B cell (primary cell): ENCODE results near the gene NUDC. TPM values are rescaled to one million over a fixed set of nuclear protein-coding genes. Genes with fewer than 3 reads are reported as not detected.

ENCODE experiments used
- ATAC-seq: fragments of 200-7000 bp; cut with Tn5 transposase; one replicate; pipeline ENCODE4 v1.10.0; 2021; ENCODE audit warnings: low read depth, mild to moderate bottlenecking, moderate number of reproducible peaks, moderate library complexity
- CTCF ChIA-PET: fragments of 350-600 bp; sonication (Branson Sonifier 250); formaldehyde crosslinking; loops from one replicate; lab custom pipeline; 2021; ENCODE audit warnings: antibody characterized with exemption, inconsistent platforms; lab: Charles Lee
- POLR2A ChIA-PET: fragments of 350-600 bp; sonication (Branson Sonifier 250); formaldehyde crosslinking; loops from one replicate; lab custom pipeline; 2021; ENCODE audit warnings: antibody characterized with exemption; lab: Charles Lee
- DNase-seq: peaks from one replicate; pipeline ENCODE4 v3.0.0; 2013
- H2AFZ ChIP-seq: 2 replicates; pipeline ENCODE4 v1.6.1; 2012; ENCODE audit warnings: mild to moderate bottlenecking, low read depth, low read length; ENCODE audit not compliant: insufficient read depth, poor library complexity, severe bottlenecking
- H3K27ac ChIP-seq, 2 donors: 1 replicate in 1 of 2; 2 replicates in 1 of 2; pipeline ENCODE4 v1.5.1; 2012 to 2013; ENCODE audit warnings: low read length in 2 of 2, mild to moderate bottlenecking in 2 of 2, moderate library complexity in 1 of 2
- H3K27me3 ChIP-seq, 4 experiments: fragments of 200-600 bp in 1 of 4; sonication (generic) in 1 of 4; replicated peaks in 1 of 4; 1 replicate in 2 of 4; 2 replicates in 2 of 4; pipeline versions ENCODE4 v1.6.1 to v1.7.0; 2013 to 2016; ENCODE audit warnings: low read length in 3 of 4, mild to moderate bottlenecking in 2 of 4, mixed read lengths in 1 of 4, moderate library complexity in 1 of 4; ENCODE audit not compliant: insufficient read depth in 4 of 4, control insufficient read depth in 3 of 4; ENCODE audit errors: control extremely low read depth in 1 of 4
- H3K36me3 ChIP-seq, 2 experiments: replicated peaks in 1 of 2; 1 replicate in 1 of 2; 2 replicates in 1 of 2; pipeline versions ENCODE4 v1.6.1 to v1.7.1; 2013; ENCODE audit warnings: low read length in 1 of 2; ENCODE audit not compliant: insufficient read depth in 2 of 2, control insufficient read depth in 1 of 2; ENCODE audit errors: control extremely low read depth in 1 of 2, extremely low read depth in 1 of 2
- H3K4me1 ChIP-seq, 2 donors: fragments of 200-600 bp in 1 of 2; sonication (generic) in 1 of 2; 1 replicate in 1 of 2; 2 replicates in 1 of 2; pipeline versions ENCODE4 v1.5.1 to v1.6.1; 2013 to 2017; ENCODE audit warnings: low read length in 2 of 2; ENCODE audit not compliant: control insufficient read depth in 2 of 2, insufficient read depth in 2 of 2
- H3K4me2 ChIP-seq: replicated peaks from 2 replicates; pipeline ENCODE3; 2012; ENCODE audit warnings: mild to moderate bottlenecking, low read depth, low read length; ENCODE audit not compliant: poor library complexity, severe bottlenecking
- H3K4me3 ChIP-seq, 5 experiments: fragments of 200-600 bp in 1 of 5; sonication (generic) in 1 of 5; 1 replicate in 3 of 5; 2 replicates in 2 of 5; pipeline versions ENCODE4 v1.5.1 to v1.7.0; 2011 to 2016; ENCODE audit warnings: low read length in 4 of 5, mild to moderate bottlenecking in 4 of 5, low read depth in 2 of 5, control low read depth in 1 of 5, moderate library complexity in 1 of 5; ENCODE audit not compliant: insufficient read depth in 1 of 5; ENCODE audit errors: control extremely low read depth in 1 of 5, extremely low read depth in 1 of 5
- H3K79me2 ChIP-seq: fragments of 200-600 bp; sonication (generic); one replicate; pipeline ENCODE4 v1.6.0; 2016; ENCODE audit warnings: low read length; ENCODE audit not compliant: control insufficient read depth, insufficient read depth
- H3K9ac ChIP-seq: fragments of 200-600 bp; sonication (generic); 2 replicates; pipeline ENCODE4 v1.6.1; 2017; ENCODE audit warnings: mild to moderate bottlenecking, low read length, moderate library complexity
- H3K9me3 ChIP-seq, 3 donors: one replicate each; pipeline versions ENCODE4 v1.6.1 to v1.7.1; 2013; ENCODE audit warnings: low read length in 2 of 3; ENCODE audit not compliant: control insufficient read depth in 2 of 3, insufficient read depth in 1 of 3; ENCODE audit errors: control extremely low read depth in 1 of 3
- H4K20me1 ChIP-seq: 2 replicates; pipeline ENCODE4 v1.6.0; 2012; ENCODE audit warnings: mild to moderate bottlenecking, low read length; ENCODE audit not compliant: insufficient read depth, control insufficient read depth, poor library complexity, severe bottlenecking
- H3K27ac Mint-ChIP-seq: one replicate; pipeline ENCODE4 v1.8.0; 2021; ENCODE audit warnings: mixed read lengths
- H3K27me3 Mint-ChIP-seq: one replicate; pipeline ENCODE4 v1.8.0; 2021; ENCODE audit warnings: mixed read lengths
- H3K4me1 Mint-ChIP-seq: one replicate; pipeline ENCODE4 v1.8.0; 2021; ENCODE audit warnings: mixed read lengths
- H3K4me3 Mint-ChIP-seq: one replicate; pipeline ENCODE4 v1.8.0; 2021; ENCODE audit warnings: mixed read lengths
- H3K9me3 Mint-ChIP-seq: one replicate; pipeline ENCODE4 v1.8.0; 2022; ENCODE audit warnings: mixed read lengths; ENCODE audit not compliant: insufficient read depth
- EZH2 ChIP-seq: IDR thresholded peaks from 2 replicates; pipeline ENCODE4 v1.6.1; 2012; ENCODE audit warnings: borderline replicate concordance, low read depth, mild to moderate bottlenecking, moderate library complexity, low read length; ENCODE audit not compliant: insufficient read depth, poor library complexity, severe bottlenecking
- WGBS: methylation state at CpG from one replicate; pipeline ENCODE4 v1.1.5; 2013; ENCODE audit warnings: missing lambda C conversion rate; ENCODE audit not compliant: insufficient coverage; 5-methylcytosine and 5-hydroxymethylcytosine counted together
- intact Hi-C: fragments of 100-400 bp; cut with micrococcal nuclease; formaldehyde crosslinking; loops from one replicate; pipeline ENCODE4 v1.10.0; 2022
- polyA plus RNA-seq: library from polyadenylated mRNA; depleted of rRNA; stranded (reverse); fragments of >200 nt; gene quantifications from 2 replicates; pipeline ENCODE4 v1.2.3, GENCODE V29; 2012
- total RNA-seq, 2 donors: library from RNA; stranded (reverse); fragments of 120-200 nt in 1 of 2; gene quantifications; 1 replicate in 1 of 2; 2 replicates in 1 of 2; pipeline versions ENCODE4 v1.2.3 to v1.2.4, GENCODE V29; 2013 to 2022
- TF ChIP-seq, protein P1 (sequence below): fragments of 200-600 bp; IDR thresholded peaks from one replicate; pipeline ENCODE4 v1.8.0; 2022; ENCODE audit warnings: antibody characterized with exemption, mild to moderate bottlenecking

NUDC gene
- total and polyA plus RNA-seq, 2 donors (not counting 1 experiment from before 2014, with no cell fraction given), result 28.3 to 45.3 TPM

DNA sequence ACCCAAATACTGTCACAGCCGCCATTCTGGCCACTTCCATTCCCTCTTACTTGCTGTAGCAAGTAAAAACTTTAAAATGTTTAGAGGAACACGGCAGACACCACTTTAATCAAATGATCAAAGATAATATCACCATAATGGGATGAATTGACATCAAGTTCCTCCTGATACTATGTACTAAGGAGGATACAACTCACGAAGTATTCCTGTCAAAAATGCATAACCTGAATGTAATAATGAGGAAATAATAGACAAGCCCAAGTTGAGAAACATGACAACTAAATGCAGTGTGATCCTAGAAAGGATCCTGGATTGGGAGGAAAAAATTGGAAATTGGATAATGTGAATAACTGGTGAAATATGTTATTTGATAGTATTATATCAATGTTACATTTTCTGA, 34.8 kb downstream of the NUDC start:
- Histone ChIP-seq H3K4me2 (no peak overlapping the region), H3K36me3 (no peaks in the 10 kb centered on the region), H3K27ac (no peak overlapping the region), H3K27me3 (peaks cover 0 to 24% (median 8%) of the 10 kb centered on the region in 4 experiments), H3K79me2 (no peaks in the 10 kb centered on the region), H3K9me3 (peaks cover 0 to 6% (median 0%) of the 10 kb centered on the region in 3 donors), H3K9ac (no peak overlapping the region), H3K4me1 (peaks cover 14 to 17% of the 10 kb centered on the region in 2 donors), H3K4me3 (no peak overlapping the region), H2AFZ (no peak overlapping the region), H4K20me1 (no peaks in the 10 kb centered on the region)
- TF ChIP-seq EZH2, result no peak
- TF ChIP-seq, protein P1, sequence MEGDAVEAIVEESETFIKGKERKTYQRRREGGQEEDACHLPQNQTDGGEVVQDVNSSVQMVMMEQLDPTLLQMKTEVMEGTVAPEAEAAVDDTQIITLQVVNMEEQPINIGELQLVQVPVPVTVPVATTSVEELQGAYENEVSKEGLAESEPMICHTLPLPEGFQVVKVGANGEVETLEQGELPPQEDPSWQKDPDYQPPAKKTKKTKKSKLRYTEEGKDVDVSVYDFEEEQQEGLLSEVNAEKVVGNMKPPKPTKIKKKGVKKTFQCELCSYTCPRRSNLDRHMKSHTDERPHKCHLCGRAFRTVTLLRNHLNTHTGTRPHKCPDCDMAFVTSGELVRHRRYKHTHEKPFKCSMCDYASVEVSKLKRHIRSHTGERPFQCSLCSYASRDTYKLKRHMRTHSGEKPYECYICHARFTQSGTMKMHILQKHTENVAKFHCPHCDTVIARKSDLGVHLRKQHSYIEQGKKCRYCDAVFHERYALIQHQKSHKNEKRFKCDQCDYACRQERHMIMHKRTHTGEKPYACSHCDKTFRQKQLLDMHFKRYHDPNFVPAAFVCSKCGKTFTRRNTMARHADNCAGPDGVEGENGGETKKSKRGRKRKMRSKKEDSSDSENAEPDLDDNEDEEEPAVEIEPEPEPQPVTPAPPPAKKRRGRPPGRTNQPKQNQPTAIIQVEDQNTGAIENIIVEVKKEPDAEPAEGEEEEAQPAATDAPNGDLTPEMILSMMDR, result no peak
- DNase-seq, result no peak
- no peaks in the 10 kb centered on the region for H3K9me3 Mint-ChIP-seq
- no peak for ATAC-seq
- WGBS, result no CpG with 5 or more reads among the region's 3 CpGs
- intact Hi-C loops, result no loop called here
- CTCF ChIA-PET, result no interaction called here
- peaks cover 10% of the 10 kb centered on the region for H3K27me3 Mint-ChIP-seq
- no peak overlapping the region for H3K27ac Mint-ChIP-seq
- peaks cover 15% of the 10 kb centered on the region for H3K4me1 Mint-ChIP-seq
- no peak overlapping the region for H3K4me3 Mint-ChIP-seq
- POLR2A ChIA-PET, result no interaction called here

DNA sequence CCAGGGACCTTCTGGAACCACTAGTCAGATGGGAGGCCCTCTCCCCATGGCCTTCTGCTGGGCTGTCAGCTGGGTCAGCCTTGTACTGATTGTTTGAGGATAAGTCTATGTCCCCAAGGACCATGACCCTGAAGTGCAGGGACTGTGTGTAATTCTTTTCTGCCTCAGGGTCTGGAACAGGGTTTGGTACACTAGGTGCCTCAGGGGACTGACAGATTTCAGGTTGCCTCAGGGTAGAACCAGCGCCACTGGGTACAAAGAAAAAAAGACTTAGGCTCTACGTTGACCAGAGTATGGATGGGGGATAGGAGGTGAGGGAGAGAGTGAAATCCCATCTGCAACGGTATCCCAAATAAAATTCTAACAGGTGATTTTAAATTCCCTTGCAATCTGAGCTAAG, 35.8 kb downstream of the NUDC start:
- POLR2A ChIA-PET, result no interaction called here
- no peak overlapping the region for H3K27ac ChIP-seq

More for the DNA sequence above, 35.8 kb downstream of the NUDC start:
- CTCF ChIA-PET, result no interaction called here
- H3K27ac Mint-ChIP-seq, result no peak overlapping the region
- H3K4me3 ChIP-seq, result no peak overlapping the region
- H3K36me3 ChIP-seq, result no peaks in the 10 kb centered on the region
- no peak overlapping the region for H3K4me3 Mint-ChIP-seq
- DNase-seq, result no peak
- WGBS, result 100% methylated on average over 1 of the region's 3 CpGs
- no peak overlapping the region for H2AFZ ChIP-seq
- TF ChIP-seq, protein P1, result no peak
- TF ChIP-seq EZH2, result no peak
- H3K9me3 Mint-ChIP-seq, result no peaks in the 10 kb centered on the region
- H4K20me1 ChIP-seq, result no peaks in the 10 kb centered on the region
- H3K9ac ChIP-seq, result no peak overlapping the region
- peaks cover 0 to 27% (median 8%) of the 10 kb centered on the region in 4 experiments for H3K27me3 ChIP-seq
- peaks cover 14 to 17% of the 10 kb centered on the region in 2 donors for H3K4me1 ChIP-seq
- no peak for ATAC-seq
- peaks cover 15% of the 10 kb centered on the region for H3K4me1 Mint-ChIP-seq
- intact Hi-C loops, result no loop called here
- H3K27me3 Mint-ChIP-seq, result peaks cover 10% of the 10 kb centered on the region
- H3K79me2 ChIP-seq, result no peaks in the 10 kb centered on the region
- H3K4me2 ChIP-seq, result no peak overlapping the region
- peaks cover 0 to 6% (median 0%) of the 10 kb centered on the region in 3 donors for H3K9me3 ChIP-seq
